Measurements from ENCODE around the gene TMEM203. TPM values are rescaled to one million over a fixed set of nuclear protein-coding genes. Genes with fewer than 3 reads are reported as not detected.

TMEM203 gene
- total and polyA plus RNA-seq, 2 of the 13 experiments (the other 11 are each of a cell fraction or from before 2014, with no cell fraction given), result 23.4 to 36.7 TPM

DNA sequence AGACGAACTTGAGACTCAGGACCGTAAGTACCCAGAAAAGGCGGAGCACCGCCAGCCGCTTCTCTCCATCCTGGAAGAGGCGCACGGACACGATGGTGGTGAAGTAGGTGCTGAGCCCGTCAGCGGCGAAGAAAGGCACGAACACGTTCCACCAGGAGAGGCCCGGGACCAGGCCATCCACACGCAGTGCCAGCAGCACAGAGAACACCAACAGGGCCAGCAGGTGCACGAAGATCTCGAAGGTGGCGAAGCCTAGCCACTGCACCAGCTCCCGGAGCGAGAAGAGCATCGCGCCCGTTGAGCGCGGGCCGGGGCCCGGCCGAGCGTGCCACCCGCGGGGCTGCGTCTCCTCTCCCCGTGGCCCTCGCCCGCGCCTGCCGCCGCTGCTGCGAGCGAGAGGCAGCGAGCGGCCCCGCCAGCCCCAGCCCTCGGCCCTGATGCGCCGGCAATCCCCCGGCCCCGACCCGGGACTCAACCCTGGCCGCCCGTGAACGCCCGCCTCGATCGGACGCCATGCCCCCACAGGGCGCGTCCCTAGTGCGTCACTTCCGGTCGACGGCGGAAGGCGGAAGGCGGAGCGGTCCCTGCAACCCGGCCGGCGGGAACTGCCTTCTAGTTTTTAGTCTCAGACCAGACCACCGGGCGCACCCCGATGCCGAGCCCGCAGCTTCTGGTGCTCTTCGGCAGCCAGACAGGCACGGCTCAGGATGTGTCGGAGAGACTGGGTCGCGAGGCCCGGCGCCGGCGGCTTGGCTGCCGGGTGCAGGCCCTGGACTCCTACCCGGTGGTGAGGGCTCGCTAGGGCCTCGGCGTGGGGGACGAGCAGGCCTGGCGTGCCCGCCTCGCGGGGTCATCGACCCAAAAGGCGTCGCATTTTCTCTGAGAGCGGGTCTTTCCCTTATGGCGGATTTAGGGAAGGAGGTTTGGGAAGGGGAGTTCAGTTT is at the start of gene TMEM203, which contains the start of gene NDOR1 (continued):
- no peak for TF ChIP-seq DMTF1 (CRISPR knock-in tag; IDR thresholded peaks at IDR 0.05)
- TF ChIP-seq HIVEP1 (CRISPR knock-in tag; IDR thresholded peaks at IDR 0.05), result peak; percentile 54
- TF ChIP-seq ZNF17 (CRISPR knock-in tag; IDR thresholded peaks at IDR 0.05), result no peak
- no peak; the same call in 1 of the 2 replicates for TF ChIP-seq HOXD1 (CRISPR knock-in tag; IDR thresholded peaks at IDR 0.05)
- TF ChIP-seq, protein P1, sequence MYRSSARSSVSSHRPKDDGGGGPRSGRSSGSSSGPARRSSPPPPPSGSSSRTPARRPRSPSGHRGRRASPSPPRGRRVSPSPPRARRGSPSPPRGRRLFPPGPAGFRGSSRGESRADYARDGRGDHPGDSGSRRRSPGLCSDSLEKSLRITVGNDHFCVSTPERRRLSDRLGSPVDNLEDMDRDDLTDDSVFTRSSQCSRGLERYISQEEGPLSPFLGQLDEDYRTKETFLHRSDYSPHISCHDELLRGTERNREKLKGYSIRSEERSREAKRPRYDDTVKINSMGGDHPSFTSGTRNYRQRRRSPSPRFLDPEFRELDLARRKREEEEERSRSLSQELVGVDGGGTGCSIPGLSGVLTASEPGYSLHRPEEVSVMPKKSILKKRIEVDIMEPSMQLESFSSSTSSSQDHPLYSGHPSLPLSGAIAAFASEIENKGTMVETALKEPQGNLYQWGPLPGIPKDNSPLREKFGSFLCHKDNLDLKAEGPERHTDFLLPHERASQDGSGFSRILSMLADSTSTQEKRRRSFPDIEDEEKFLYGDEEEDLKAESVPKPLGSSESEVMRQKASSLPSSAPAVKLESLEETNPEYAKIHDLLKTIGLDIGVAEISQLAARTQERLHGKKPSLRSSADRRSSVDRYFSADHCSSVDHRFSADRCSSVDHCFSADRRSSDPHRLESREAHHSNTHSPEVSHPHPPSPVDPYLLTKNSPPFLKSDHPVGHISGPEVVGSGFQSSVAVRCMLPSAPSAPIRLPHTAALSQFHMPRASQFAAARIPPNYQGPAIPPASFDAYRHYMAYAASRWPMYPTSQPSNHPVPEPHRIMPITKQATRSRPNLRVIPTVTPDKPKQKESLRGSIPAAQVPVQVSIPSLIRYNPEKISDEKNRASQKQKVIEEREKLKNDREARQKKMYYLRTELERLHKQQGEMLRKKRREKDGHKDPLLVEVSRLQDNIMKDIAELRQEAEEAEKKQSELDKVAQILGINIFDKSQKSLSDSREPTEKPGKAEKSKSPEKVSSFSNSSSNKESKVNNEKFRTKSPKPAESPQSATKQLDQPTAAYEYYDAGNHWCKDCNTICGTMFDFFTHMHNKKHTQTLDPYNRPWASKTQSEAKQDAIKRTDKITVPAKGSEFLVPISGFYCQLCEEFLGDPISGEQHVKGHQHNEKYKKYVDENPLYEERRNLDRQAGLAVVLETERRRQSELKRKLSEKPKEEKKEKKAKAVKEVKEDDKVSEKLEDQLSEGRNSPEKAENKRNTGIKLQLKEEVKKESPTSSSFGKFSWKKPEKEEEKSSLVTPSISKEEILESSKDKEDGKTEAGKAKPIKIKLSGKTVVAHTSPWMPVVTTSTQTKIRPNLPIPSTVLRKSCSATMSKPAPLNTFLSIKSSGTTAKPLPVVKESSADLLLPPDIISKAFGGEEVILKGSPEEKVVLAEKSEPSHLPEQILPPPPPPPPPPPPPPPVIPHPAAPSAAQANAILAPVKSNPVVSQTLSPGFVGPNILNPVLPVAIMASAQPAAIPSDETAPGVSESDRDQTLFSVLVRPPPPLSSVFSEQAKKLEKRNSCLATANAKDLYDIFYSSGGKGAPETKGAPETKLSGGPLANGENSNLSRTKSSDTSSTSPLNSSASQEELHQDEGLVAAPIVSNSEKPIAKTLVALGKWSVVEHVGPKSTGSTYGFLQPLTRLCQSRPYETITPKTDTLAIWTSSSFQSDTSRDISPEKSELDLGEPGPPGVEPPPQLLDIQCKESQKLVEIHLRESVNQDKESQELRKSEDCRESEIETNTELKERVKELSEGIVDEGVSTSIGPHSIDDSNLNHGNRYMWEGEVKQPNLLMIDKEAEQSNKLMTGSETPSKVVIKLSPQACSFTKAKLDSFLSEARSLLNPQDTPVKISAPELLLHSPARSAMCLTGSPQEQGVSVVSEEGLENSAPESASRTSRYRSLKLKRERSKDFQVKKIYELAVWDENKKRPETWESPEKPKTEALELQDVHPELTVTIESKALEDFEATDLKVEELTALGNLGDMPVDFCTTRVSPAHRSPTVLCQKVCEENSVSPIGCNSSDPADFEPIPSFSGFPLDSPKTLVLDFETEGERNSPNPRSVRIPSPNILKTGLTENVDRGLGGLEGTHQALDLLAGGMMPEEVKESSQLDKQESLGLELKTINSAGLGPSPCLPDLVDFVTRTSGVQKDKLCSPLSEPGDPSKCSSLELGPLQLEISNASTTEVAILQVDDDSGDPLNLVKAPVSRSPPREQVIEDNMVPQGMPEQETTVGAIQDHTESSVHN (CRISPR knock-in tag; IDR thresholded peaks at IDR 0.05), result no peak
- peak; percentile 48; the same call in 1 of the 2 replicates for TF ChIP-seq MIER3 (CRISPR knock-in tag; IDR thresholded peaks at IDR 0.05; ENCODE audit: borderline replicate concordance)
- TF ChIP-seq NONO (IDR thresholded peaks at IDR 0.05), result no peak
- peak; percentile 85 for TF ChIP-seq NONO (CRISPR knock-in tag; conservative IDR thresholded peaks at IDR 0.05)
- TF ChIP-seq ZBTB1 (CRISPR knock-in tag; IDR thresholded peaks at IDR 0.05; ENCODE audit: borderline replicate concordance), result no peak
- TF ChIP-seq, protein P2, sequence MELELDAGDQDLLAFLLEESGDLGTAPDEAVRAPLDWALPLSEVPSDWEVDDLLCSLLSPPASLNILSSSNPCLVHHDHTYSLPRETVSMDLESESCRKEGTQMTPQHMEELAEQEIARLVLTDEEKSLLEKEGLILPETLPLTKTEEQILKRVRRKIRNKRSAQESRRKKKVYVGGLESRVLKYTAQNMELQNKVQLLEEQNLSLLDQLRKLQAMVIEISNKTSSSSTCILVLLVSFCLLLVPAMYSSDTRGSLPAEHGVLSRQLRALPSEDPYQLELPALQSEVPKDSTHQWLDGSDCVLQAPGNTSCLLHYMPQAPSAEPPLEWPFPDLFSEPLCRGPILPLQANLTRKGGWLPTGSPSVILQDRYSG (CRISPR knock-in tag; IDR thresholded peaks at IDR 0.05), result no peak
- no peak for TF ChIP-seq ZNF782 (CRISPR knock-in tag; IDR thresholded peaks at IDR 0.05; ENCODE audit: borderline replicate concordance)
- peak; percentile 98 for TF ChIP-seq HOXA3 (CRISPR knock-in tag; IDR thresholded peaks at IDR 0.05)
- no peak for TF ChIP-seq CTCF (CRISPR knock-in tag; IDR thresholded peaks at IDR 0.05)
- 0 out of 2 replicates have a peak, but pooled peaks have one; percentile 65 for TF ChIP-seq ZNF713 (CRISPR knock-in tag; IDR thresholded peaks at IDR 0.05)
- no peak for TF ChIP-seq ZBTB7A (CRISPR knock-in tag; IDR thresholded peaks at IDR 0.05)
- TF ChIP-seq RXRA (CRISPR knock-in tag; IDR thresholded peaks at IDR 0.05), result peak; percentile 54; the same call in 1 of the 2 replicates
